Measurements from ENCODE around the gene ITCH.
A peak's percentile ranks its signal among the peaks of the same experiment; 100 is the strongest.
"Not testable (repeated sequence)": the region's sequence is repeated elsewhere in the genome, so short reads cannot be mapped to it uniquely, and the experiment has no call there.

Gene ITCH

GRCh38 chr20:34344238-34344637 lies 18.8 kb upstream of the ITCH start:
- DNase-seq: no peak

DNA sequence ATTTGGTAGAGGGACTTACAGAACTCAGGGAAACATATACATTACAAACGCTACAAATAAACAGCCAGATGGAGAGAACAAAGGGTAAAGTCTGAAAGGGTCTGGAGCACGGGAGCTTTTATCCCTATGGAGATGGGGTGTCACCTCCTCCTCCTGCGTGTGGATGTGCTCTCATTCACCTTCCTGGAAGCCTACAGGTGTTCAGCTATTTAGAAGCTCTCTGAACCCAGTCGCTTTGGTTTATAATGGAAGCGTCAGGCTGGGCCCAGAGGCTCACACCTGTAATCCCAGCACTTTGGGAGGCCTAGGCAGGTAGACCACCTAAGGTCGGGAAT lies 17.7 kb upstream of the ITCH start:
- DNase-seq: no peak

DNA sequence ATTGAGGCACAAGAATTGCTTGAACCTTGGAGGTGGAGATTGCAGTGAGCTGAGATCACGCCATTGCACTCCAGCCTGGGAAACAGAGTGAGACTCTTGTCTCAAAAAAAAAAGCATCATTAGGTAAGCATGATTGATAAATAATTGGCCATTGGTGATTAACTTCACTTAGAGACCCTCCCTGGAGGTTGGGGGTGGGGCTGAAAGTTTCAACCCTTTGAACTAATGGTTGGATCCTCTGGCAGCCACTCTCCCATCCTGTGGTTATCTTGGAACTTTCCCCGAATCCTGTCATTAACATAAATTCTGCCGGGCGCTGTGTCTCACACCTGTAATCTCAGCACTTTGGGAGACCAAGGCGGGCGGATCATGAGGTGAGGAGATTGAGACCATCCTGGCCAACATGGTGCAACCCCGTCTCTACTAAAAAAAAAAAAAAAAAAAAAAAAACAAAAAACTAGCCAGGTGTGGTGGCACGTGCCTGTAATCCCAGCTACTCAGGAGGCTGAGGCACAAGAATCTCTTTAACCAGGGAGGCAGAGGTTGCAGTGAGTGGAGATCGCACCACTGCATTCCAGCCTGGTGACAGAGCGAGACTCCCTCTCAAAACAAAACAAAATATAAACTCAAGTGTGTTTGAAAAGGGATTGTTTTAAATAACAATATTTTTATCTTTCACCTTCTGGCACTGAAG lies 17.1 kb upstream of the ITCH start:
- DNase-seq: not testable (repeated sequence)

DNA sequence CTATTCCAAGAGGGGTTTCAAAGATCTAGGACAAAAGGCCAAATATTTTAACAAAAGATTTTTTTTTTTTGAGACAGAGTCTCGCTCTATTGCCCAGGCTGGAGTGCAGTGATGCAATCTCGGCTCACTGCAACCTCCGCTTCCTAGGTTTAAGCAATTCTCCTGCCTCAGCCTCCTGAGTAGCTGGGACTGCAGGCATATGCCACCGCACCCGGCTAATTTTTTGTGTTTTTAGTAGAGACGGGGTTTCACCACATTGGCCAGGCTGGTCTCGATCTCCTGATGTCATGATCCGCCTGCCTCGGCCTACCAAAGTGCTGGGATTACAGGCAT lies 16.6 kb upstream of the ITCH start:
- not testable (repeated sequence) for DNase-seq

DNA sequence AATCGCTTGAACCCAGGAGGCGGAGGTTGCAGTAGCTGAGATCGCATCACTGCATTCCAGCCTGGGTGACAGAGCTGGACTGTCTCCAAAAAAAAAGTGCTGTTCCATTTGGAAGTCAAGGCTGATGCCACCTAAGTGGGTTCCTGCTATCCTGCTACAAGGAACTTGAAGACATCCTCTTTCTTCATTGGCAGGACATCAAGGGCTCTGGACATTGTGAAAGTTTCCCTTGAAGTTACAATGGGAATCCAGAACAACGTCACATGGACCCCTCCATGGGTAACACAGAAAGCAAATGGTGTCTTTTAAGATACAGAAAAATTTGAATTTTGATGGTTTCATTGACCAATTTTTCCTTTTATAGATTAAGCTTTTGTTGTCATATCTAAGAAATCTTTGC lies 15.5 kb upstream of the ITCH start:
- no peak for DNase-seq

GRCh38 chr20:34350095-34350494 lies 13.0 kb upstream of the ITCH start:
- no peak for DNase-seq

DNA sequence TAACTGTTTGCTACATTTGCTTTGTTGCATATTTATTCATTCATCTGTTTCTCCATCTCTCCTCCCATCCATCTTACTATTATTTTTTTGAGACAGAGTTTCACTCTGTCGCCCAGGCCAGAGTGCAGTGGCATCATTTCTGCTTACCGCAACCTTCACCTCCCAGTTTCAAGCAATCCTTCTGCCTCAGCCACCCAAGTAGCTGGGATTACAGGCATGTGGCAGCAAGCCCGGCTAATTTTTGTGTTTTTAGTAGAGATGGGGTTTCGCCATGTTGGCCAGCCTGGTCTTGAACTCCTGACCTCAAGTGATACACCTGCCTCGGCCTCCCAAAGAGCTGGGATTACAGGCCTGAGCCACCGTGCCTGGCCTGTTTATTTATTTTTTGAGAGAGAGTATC lies 9.6 kb upstream of the ITCH start:
- not testable (repeated sequence) for DNase-seq

DNA sequence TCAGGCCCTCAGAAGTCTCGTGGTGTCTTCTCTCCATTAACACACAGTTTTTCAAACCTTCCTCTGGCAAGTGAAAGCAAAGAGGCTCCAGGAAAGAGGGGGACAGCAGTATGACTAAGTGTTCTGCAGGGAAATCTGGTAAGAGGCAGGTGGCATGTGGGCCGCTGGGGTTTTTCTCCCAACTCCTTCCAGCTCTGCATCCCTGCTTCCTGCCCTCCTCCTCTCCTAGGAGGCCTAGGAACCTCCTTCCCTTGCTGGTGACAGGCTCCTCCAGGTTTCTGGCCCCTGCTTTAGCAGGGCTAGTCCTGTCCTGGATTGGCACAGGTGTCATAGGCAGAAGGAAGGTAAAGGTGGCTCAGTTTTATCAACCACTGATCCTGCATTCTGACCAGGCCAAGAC lies 7.6 kb upstream of the ITCH start:
- DNase-seq: no peak

DNA sequence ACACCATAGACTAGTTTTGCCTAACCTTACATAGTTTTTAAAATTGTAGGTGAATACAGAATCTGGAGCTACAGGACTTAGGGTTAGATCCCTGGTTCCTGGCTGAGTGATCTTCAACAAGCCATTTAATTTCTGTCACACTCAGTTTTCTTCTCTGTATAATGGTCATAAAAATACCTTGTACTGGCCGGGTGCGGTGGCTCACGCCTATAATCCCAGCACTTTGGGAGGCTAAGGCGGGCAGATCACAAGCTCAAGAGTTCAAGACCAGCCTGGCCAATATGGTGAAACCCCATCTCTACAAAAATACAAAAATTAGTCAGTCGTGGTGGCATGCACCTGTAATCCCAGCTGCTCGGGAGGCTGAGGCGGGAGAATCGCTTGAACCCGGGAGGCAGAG lies 3.3 kb upstream of the ITCH start:
- DNase-seq: not testable (repeated sequence)

DNA sequence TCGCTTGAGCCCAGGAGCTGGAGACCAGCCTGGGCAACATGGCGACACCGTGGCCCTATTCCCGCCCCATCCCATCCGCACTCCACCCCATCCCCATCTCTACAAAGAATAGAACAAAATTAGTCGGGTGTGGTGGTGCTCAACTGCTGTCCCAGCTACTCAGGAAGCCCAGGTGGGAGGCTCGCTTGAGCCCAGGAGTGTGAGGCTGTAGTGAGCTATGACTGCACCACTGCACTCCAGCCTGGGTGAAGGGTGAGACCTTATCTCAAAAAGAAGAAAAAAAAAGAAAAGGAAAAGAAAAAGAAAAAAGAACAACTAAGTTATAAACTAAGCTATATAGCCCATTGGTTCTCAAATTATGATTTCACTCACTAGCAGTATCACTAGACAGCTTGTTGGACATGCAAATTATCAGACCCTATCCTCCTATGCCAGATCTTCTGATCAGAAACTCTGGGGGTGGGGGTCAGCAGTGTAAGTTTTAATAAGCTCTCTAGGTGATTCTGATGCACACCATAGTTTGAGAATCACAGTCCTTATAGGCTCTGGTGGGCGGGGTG lies 491 bp upstream of the ITCH start:
- DNase-seq: no peak

DNA sequence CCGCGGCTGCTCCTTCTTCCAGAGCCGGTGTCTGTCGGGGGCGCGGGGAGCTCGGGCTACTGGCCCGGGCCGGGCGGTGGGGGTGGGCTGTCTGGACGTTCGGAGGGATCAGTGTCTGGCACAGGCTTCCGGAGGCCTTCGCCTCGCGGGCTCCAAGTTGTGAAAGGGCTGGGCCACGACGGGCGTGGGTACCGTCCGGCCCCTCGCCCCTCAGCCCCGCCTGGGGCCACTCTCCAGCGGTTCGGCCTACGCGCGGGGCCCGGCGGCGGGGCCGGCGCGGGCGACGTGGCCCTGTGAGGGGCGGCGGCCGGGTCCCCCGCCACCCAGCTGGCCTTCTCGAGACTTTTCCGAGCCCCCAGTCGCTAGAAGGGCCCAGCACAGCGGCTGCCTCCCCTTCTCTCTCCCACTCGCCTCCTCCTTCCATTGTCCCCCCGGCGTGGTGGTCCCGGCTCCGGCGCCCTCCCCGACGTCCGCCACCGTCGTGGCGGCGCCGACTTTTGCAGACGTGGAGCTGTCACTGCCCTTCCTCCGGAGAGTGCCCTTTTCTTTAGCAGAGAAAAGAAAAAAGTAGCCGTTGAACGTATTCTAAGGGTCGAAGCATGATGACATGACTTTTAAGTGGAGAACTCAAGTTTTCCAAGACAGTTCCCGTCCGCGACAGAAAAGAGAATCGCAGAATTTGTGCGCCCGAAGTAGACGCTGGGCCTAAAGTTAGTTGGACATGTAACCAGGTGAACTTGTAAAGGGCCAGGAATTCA lies 571 bp downstream of the ITCH start:
- no peak for DNase-seq

GRCh38 chr20:34364223-34364506 lies 1.1 kb downstream of the ITCH start:
- no peak for DNase-seq

GRCh38 chr20:34365765-34366213 lies 2.7 kb downstream of the ITCH start:
- DNase-seq: peak; percentile 44

- no peak for DNase-seq
Measured at GRCh38 chr20:34367155-34367554, 4.1 kb downstream of the ITCH start.

DNA sequence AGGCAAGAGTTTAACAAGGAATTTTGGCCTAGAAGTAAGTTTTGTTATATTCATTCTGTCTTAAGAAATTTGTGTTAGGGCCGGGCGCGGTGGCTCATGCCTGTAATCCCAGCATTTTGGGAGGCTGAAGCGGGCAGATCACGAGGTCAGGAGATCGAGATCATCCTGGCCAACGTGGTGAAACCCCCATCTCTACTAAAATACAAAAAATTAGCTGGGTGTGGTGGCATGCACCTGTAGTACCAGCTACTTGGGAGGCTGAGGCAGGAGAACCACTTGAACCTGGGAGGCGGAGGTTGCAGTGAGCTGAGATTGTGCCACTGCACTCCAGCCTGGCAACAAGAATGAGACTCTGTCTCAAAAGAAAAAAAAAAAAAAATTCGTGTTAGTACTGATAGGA lies 4.8 kb downstream of the ITCH start:
- not testable (repeated sequence) for DNase-seq

DNA sequence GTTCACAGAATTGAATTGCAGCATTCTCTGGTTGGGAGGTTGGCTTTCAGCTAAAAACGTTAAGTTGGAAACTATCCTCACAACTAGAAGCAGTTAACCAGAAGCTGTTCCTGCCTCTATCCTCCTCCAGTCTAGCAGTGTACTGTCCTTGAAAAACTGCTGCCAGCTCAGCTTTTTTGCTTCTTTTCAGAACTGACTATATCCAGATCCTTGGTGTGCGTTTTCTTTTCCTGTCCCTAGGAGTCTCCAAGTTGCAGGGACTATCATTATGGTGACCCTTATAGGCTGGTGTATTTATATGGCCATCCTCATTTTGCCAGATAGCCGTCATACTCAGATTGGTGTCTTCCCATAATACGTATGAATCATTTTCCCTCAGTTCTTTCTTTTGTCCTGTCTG lies 5.5 kb downstream of the ITCH start:
- DNase-seq: no peak

- DNase-seq: peak; percentile 48
Measured at GRCh38 chr20:34369265-34369664, 6.2 kb downstream of the ITCH start.

DNA sequence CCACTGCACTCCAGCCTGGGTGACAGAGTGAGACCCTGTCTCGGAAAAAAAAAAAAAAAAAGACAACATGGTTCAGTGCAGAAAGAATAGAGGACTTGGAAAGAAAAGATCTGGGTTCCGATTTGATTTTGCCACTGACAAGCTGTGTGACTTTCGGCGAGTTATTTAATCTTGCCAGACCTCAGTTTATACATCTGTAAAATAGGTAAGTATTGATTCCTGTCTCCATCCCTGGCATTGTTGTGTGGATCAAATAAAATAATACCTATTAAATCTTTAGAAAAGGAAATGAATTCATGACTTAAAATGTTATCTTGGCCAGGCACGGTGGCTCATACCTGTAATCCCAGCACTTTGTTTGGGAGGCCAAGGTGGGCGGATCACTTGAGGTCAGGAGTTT lies 7.0 kb downstream of the ITCH start:
- DNase-seq: no peak

DNA sequence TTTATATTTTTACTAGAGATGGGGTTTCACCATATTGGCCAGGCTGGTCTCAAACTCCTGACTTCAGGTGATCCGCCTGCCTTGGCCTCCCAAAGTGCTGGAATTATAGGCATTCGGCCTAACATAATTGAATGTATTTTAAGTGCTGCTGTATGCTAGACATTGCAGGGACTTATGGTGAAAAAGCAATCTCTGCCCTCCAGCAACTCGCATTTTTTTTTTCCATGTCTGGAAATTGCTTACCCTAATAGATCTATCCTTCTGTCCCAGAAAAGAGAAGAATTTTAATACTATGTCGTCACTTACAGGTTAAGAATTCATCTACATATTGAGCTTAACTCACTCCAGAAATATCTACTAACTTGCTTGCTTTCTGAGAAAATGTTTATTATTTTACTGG lies 10.4 kb downstream of the ITCH start:
- DNase-seq: no peak

DNA sequence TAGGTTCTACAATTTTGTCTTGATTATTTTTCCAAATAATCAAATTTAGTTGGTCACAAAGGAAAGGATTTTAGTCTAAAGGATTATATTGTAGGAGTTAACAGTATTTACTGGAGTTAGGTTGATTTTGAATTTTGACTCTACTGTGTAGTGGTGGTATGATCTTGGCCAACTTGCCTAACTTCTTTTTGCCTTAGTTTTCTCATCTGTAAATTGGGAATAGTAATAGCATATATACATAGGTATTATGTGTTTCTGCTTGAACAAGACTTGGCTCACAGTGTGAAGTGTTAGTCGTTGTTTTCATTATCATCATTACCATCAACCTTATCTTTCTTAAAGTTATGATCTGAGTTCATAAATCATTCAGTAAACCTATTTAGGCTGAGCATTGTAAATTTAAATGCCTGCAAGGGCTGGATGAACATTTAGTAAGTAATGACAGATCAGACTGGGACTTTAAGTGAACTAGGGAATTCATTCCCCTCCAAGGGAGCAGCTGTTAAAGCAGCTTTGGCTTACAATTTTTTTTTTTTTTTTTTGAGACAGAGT lies 11.2 kb downstream of the ITCH start:
- DNase-seq: no peak

GRCh38 chr20:34375977-34376430 lies 12.9 kb downstream of the ITCH start:
- no peak for DNase-seq

GRCh38 chr20:34377072-34377847 lies 14.2 kb downstream of the ITCH start:
- no peak for DNase-seq

GRCh38 chr20:34382174-34382573 lies 19.1 kb downstream of the ITCH start:
- no peak for DNase-seq

All from CD4-positive, alpha-beta T cell treated with Interleukin-4 for 4 hours (primary cell).